ENCODE measurements around the gene MATK. TPM values are rescaled to one million over a fixed set of nuclear protein-coding genes. Genes with fewer than 3 reads are reported as not detected.

Gene MATK
- total RNA-seq, 1 donor from 2014 or later = not detected

DNA sequence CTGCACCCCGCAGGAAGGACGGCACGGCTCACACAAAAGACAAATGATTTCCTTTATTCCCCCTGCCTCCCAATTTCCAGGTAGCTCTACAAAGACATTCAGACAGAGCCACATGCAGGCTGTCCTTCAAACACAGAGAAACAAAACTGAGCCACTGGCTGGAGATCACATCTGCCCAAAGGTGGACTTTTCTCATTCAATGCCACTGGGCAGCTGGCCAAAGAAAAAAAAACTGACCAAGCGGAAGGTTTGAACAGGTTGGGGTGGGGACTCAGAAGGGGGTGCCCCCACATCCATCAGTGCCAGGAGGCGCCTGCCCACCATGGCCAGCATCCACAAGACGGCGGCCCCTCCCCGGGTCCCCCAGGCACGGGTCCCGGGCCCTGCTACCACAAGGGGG lies 17.8 kb upstream of the MATK start:
- H3K4me1 Mint-ChIP-seq (ENCODE audit: low read depth, unreplicated experiment) = no peaks in the 10 kb centered on the region
- no peaks in the 10 kb centered on the region for H3K36me3 ChIP-seq (ENCODE audit: insufficient read depth, low read length)
- H3K9ac ChIP-seq (ENCODE audit: low read length) = no peak overlapping the region
- no peak for FAIRE-seq
- no peak overlapping the region for H3K4me3 Mint-ChIP-seq (ENCODE audit: unreplicated experiment)
- H4K20me1 ChIP-seq (ENCODE audit: insufficient read depth, low read length) = no peaks in the 10 kb centered on the region
- H3K4me3 ChIP-seq (ENCODE audit: insufficient read depth, low read depth, low read length) = no peak overlapping the region
- H3K27ac Mint-ChIP-seq (ENCODE audit: unreplicated experiment) = no peak overlapping the region
- H2AFZ ChIP-seq (ENCODE audit: low read depth, low read length) = no peak overlapping the region
- no peaks in the 10 kb centered on the region for H3K36me3 Mint-ChIP-seq (ENCODE audit: low read depth, unreplicated experiment)
- H3K79me2 ChIP-seq (ENCODE audit: insufficient read depth, low read length) = no peaks in the 10 kb centered on the region
- H3K27me3 ChIP-seq (ENCODE audit: insufficient read depth, low read length) = peaks cover 25% of the 10 kb centered on the region
- H3K9me3 ChIP-seq (ENCODE audit: insufficient read depth, low read depth, low read length) = no peaks in the 10 kb centered on the region
- H3K27ac ChIP-seq (ENCODE audit: low read depth, low read length) = no peak overlapping the region
- no peaks in the 10 kb centered on the region for H3K9me3 Mint-ChIP-seq (ENCODE audit: unreplicated experiment)
- no peak for DNase-seq (ENCODE audit: low read depth)
- peaks cover 8% of the 10 kb centered on the region for H3K4me1 ChIP-seq (ENCODE audit: insufficient read depth, low read length)
- H3K27me3 Mint-ChIP-seq (ENCODE audit: low read depth, unreplicated experiment) = peaks cover 42% of the 10 kb centered on the region
- no peak overlapping the region for H3K4me2 ChIP-seq (ENCODE audit: low read length)
- TF ChIP-seq, protein P1, sequence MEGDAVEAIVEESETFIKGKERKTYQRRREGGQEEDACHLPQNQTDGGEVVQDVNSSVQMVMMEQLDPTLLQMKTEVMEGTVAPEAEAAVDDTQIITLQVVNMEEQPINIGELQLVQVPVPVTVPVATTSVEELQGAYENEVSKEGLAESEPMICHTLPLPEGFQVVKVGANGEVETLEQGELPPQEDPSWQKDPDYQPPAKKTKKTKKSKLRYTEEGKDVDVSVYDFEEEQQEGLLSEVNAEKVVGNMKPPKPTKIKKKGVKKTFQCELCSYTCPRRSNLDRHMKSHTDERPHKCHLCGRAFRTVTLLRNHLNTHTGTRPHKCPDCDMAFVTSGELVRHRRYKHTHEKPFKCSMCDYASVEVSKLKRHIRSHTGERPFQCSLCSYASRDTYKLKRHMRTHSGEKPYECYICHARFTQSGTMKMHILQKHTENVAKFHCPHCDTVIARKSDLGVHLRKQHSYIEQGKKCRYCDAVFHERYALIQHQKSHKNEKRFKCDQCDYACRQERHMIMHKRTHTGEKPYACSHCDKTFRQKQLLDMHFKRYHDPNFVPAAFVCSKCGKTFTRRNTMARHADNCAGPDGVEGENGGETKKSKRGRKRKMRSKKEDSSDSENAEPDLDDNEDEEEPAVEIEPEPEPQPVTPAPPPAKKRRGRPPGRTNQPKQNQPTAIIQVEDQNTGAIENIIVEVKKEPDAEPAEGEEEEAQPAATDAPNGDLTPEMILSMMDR (IDR thresholded peaks at IDR 0.05; ENCODE audit: insufficient read depth, low read depth, low read length) = no peak
- no peak for TF ChIP-seq EZH2 (IDR thresholded peaks at IDR 0.05; ENCODE audit: insufficient read depth, low read length)

DNA sequence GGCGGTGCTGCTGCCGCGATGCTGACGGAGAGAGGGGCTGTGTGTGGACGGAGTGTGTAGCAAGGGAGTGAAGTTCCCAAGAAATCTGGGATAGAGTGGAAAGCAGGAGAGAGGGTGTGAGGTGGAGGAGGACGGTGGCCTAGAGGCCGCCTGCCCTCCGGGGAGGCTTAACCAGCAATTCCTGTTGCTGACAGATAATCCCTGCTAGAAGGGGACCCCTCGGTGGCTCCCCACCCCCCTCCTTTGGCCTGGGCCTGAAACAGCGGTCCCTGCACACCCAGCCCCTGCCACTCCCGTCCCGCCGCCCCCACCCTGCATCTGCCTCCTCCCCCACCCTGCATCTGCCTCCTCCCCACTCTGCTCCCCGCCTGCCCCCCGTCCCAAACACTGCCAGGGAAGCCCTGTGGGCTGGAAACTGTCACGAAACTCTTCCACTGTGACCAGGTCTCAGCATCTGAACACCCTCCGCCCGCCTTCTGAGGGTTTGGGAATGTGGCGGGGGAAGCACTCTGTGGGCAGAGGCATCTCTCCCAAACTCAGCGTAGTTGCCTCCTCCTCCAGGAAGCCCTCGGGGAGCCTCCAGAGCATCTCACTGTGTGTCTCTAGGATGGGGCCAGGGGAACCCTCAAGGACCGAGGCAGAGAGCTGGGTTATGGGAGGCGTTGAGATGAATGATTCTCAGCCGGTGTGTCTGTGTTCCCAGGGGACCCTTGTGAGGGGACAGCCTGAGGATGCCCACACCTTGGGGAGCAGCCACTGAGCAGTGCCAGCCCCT lies 17.1 kb upstream of the MATK start:
- no peak overlapping the region for H3K4me3 Mint-ChIP-seq (ENCODE audit: unreplicated experiment)

More for the DNA sequence above, 17.1 kb upstream of the MATK start:
- Histone ChIP-seq H3K4me1 (ENCODE audit: insufficient read depth, low read length) (peaks cover 8% of the 10 kb centered on the region), H3K4me2 (ENCODE audit: low read length) (no peak overlapping the region), H3K79me2 (ENCODE audit: insufficient read depth, low read length) (no peaks in the 10 kb centered on the region), H3K4me3 (ENCODE audit: insufficient read depth, low read depth, low read length) (no peak overlapping the region), H4K20me1 (ENCODE audit: insufficient read depth, low read length) (no peaks in the 10 kb centered on the region), H3K36me3 (ENCODE audit: insufficient read depth, low read length) (no peaks in the 10 kb centered on the region), H2AFZ (ENCODE audit: low read depth, low read length) (no peak overlapping the region), H3K9ac (ENCODE audit: low read length) (no peak overlapping the region), H3K9me3 (ENCODE audit: insufficient read depth, low read depth, low read length) (no peaks in the 10 kb centered on the region), H3K27me3 (ENCODE audit: insufficient read depth, low read length) (peaks cover 25% of the 10 kb centered on the region), H3K27ac (ENCODE audit: low read depth, low read length) (no peak overlapping the region)
- DNase-seq (ENCODE audit: low read depth) (no peak), FAIRE-seq (no peak)
- no peak overlapping the region for H3K27ac Mint-ChIP-seq (ENCODE audit: unreplicated experiment)
- H3K36me3 Mint-ChIP-seq (ENCODE audit: low read depth, unreplicated experiment) = no peaks in the 10 kb centered on the region
- H3K27me3 Mint-ChIP-seq (ENCODE audit: low read depth, unreplicated experiment) = peaks cover 43% of the 10 kb centered on the region
- H3K9me3 Mint-ChIP-seq (ENCODE audit: unreplicated experiment) = no peaks in the 10 kb centered on the region
- H3K4me1 Mint-ChIP-seq (ENCODE audit: low read depth, unreplicated experiment) = no peaks in the 10 kb centered on the region
- TF ChIP-seq, protein P1 (IDR thresholded peaks at IDR 0.05; ENCODE audit: insufficient read depth, low read depth, low read length) = no peak
- TF ChIP-seq EZH2 (IDR thresholded peaks at IDR 0.05; ENCODE audit: insufficient read depth, low read length) = no peak
